Measurements from ENCODE around the gene HUWE1.

HUWE1 gene

DNA sequence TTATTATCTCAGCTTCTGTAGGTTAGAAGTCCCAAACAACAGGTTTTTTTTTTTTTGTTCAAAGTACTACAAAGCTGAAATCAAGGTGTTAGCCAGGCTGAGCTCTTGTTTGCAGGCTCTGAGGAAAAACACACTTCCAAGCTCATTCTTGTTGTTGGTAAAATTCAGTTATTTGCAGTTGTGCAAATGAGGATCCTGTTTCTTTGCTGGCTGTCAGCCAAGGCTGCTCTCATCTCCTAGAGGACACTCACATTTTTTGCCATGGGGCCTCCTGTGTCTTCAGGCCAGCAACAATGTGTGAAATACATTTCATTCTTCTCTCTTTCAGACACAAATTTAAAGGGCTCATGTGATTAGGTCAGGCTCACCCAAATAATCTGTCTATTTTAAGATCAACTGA is 192.1 kb downstream of the HUWE1 start:
- DNase-seq, result peak in 1 of 2 donors; percentile 11

DNA sequence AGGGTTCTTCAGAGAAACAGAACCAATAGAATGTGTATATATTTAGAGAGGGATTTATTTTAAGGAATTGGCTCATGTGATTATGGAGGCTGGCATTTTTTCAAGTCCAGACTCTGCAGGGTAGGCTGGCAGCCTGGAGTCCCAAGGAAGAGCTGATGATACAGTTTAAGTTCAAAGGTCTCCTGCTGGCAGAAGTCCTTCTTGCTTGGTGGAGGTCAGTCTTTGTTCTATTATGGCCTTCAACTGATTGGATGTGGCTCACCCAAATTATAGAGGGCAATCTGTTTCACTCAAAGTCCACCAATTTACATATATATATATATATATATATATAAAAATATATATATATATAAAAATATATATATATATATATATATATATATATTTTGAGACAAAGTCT is 200.2 kb downstream of the HUWE1 start:
- DNase-seq, result no peak

DNA sequence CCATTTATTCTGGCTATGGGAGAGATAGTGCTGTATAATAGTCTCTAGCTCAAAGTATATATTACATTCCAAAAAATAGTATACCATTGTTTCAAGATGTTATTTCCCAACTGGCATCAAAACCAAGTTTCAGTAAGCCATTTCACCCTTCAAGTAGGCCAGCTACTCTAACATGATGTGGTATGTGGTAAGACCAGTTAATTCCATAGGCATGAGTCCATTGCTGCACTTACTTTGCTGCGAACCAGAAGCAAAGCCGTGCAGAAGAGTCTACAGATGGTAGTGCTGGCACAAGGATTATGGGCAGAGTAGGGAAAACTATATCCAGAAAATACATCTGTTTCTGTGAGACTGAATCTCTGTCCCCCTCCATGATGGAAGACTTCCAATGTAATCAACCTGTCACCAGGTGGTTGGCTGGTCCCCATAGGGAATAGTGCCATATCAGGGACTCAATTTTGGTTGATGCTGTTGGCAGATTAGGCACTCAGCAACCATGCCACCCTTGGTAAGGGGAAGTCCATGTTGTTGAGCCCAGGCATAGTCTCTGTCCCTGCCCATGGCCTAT is 202.6 kb downstream of the HUWE1 start:
- DNase-seq, result no peak

DNA sequence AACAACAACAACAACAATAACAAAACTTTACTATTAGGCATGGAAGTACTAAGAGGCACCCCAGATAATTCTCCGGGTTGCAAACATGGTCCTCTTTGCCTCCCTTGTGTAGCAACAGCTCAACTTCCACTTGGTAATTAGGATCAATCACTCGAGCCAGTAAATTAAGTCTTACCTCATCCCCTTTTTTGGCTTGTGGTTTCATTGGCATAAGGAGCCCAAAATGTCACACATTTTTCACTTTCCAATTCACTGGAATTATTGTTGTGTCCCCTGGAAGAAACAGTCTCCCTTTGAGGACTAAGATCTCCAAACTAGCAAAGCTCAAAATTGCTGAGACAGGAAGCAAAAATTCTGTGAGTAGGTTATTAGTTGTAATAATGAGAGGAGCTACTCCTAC is 203.1 kb downstream of the HUWE1 start:
- no peak for DNase-seq

All from bone marrow (tissue), 2 donors.